GM19239 (cell line): ENCODE data around the gene LAIR1.
"Not testable (repeated sequence)": the region's sequence is repeated elsewhere in the genome, so short reads cannot be mapped to it uniquely, and the experiment has no call there.

Experiments used
- DNase-seq: peaks from one replicate; pipeline ENCODE4 v3.0.0; 2011; ENCODE audit warnings: low spot score; ENCODE audit not compliant: insufficient read length
- FAIRE-seq: peaks from 2 replicates; lab custom pipeline; 2011; peaks lifted over from hg19 to GRCh38; lab: Jason Lieb, UNC

Gene LAIR1

DNA sequence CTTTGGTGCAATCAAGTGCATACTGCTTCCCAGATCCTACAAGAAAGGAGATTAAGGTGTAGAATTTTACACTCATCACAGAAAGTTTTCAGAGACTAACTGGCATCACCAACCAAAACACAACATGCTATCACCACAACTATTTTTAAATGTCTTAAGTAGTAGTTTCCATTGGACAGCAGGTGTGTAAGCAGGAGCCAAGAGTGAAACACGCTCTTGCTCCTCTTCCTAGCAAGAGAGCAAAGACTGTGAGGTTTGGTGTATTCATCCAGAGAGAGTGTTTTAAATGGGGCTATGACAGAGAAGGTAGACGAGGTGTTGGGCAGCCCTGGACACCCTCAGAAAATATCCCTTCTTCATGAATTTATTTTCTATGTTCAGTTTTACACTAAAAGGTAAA lies 13.3 kb downstream of the LAIR1 start:
- DNase-seq = no peak
- no peak for FAIRE-seq

DNA sequence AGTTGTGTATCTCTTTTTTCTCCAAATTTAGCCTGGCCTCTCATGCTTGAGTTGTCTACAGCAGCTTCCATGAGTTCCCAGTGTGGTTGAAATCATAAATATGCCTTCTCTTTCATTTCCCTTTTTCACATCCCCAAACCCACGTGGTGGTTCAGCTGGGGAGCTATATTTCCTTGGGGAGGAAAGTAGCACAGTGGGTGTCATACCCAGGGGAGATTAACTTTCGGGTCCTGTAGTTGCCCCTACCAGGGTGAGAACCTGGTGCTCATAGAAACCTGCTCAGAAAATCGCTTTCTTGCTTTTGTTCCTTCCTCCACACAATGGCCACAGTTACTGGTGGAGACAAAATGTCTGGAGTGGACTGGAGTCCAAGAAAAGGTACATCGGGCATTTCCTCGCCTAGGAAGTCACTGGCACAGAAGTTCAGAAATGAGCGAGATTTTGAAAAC lies 18.8 kb downstream of the LAIR1 start:
- DNase-seq = no peak
- FAIRE-seq = no peak

DNA sequence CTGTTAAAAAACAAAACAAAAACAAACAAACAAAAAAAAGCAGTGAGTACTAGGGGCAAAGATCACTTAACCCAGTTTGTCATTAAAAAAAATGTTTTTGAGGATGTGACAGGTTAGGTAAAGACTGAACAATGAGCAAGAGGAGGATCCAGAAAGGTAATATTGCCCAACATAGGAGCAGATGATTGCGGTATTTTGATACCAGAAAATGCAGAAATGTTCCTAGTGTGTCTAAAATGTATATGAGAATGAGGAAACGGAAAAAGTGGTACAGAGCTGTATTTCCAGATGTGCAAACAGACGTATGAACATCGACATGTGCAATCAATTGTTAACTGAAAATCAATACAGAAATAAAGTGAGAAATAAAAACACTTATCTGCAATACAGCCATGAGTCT lies 20.9 kb downstream of the LAIR1 start:
- FAIRE-seq = no peak
- no peak for DNase-seq

DNA sequence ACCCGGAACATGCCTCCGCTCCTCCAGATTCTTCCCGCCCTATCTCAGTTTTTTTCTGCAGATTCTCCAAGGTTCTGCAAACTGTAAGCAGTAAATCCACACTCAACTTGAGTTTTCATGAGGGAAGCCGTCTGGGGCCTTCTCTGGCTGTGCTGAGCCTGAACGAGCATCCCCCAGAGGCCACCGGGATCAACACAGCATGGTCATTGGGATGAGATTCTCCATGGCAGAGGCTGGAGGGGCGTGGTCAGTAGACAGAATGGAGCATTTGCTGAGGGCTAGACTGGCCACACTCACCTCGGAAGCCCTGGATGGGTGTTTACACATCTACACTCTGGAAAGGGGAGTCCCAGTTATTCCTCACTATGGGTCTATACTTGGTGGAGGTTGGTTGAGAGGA lies 23.4 kb downstream of the LAIR1 start:
- no peak for DNase-seq
- FAIRE-seq = no peak

DNA sequence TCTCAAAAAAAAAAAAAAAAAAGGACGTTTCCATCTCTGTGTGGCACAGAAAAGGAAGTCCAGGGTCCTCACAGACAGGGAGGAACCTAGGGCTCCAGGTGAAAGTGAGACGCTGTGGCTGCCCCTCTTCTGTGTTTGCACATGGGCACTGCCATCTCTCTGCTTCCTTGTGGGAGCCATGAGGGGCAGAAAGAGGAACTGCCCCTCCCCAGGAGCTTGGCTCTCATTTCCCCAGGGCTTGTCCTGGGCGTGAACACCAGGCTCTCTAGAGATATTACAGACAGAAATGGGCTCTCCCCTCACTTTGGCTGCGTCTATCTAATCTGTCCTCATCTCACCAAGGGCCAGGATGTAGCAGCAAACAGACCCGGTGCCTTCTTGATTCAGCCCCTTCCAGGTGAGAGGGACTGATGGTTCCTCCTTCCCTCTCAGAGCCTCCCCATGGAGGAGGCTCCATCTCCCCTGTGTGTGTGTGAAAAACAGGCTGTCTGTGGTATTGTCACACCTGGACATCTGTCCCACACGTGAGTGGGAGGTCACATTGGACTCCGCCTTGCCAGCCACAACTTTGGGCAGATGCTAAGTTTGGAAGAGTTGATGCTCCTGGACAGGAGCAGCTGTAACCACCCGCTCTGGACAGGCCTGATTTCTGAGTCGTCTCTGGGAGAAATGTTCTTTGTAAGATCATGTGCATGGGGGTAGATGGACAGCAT lies 24.9 kb downstream of the LAIR1 start:
- FAIRE-seq = no peak

DNA sequence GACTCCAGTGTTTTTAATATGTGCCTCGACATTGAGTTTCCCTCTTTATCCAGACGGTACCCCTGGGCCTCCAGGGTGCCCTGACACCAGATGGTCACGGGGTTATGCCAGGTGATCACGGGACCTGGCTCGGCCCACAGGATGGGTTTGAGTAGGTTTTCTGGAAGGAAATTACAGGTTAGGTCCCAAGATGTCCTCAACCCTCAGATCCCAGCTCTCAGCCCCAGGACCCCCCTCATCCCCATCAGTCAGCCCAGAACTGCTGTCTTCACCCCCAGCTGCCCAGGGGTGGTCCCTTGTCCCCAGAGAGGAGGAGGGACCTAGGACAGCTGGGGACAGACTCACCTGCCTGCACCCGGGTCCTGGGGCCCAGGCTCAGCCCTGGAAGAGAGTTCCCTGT lies 26.2 kb downstream of the LAIR1 start:
- no peak for FAIRE-seq
- DNase-seq = no peak

More for the DNA sequence above, 24.9 kb downstream of the LAIR1 start:
- no peak for DNase-seq

DNA sequence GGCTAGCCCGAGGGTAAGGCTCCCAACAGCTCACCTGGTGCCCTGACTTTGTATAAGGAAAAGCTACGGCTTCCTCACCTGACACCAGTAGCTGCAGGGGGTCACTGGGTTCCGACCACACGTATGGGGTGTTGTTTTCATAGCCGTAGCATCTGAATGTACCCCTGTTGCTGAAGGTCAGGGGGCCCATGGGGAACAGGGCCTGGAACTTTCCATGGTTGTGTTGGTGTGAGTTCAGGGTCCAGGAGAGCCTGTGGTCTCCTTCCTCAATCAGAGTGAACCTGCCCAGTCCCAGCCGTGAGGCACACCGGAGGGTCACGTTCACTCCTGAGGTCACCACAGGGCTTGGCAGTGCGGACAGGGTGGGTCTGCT lies 26.9 kb downstream of the LAIR1 start:
- no peak for DNase-seq
- FAIRE-seq = no peak

DNA sequence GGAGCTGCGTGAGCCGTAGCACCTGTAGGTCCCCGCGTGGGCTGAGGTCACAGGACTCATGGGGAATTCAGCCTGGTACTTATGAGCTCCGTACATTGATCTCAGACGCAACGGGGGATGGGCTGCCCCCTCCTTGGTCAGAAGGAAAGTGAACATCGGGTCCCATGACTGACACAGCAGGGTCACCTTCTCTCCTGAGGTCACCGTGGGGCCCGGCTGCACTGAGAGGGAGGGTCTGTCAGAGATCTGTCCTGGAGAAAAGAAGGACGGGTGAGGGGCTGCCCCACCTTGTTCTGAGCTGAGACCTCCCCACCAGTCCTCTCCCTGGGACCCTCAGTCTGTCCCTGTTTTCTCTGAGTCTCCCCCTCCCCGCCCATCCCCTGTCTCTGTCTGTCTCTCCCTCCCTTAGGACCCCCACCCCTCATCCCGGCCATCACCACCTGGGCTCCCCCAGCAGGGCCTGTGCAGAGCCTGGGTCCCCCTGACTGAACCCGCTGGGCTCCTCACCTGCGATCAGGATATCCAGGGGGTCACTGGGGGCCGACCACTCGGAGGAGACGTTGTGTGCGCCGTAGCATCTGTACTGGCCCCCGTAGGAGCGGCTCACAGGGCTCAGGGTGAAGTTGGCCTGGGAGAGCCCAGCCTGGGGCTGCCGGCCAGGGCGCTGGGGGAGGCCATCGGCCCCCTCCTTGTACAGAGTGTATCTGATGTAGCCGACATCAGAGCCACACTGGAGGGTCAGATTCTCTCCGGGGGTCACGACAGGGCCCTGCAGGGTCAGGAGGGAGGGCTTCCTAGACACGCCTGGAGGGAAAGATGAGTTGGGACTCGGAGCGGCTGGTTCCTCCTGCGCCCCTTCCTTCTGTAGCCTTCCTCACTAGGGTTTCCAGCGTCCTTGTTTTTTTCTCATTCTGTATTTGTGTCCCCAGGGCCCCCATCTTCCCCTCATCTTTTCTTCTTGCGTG lies 27.6 kb downstream of the LAIR1 start:
- no peak for DNase-seq
- FAIRE-seq = no peak

DNA sequence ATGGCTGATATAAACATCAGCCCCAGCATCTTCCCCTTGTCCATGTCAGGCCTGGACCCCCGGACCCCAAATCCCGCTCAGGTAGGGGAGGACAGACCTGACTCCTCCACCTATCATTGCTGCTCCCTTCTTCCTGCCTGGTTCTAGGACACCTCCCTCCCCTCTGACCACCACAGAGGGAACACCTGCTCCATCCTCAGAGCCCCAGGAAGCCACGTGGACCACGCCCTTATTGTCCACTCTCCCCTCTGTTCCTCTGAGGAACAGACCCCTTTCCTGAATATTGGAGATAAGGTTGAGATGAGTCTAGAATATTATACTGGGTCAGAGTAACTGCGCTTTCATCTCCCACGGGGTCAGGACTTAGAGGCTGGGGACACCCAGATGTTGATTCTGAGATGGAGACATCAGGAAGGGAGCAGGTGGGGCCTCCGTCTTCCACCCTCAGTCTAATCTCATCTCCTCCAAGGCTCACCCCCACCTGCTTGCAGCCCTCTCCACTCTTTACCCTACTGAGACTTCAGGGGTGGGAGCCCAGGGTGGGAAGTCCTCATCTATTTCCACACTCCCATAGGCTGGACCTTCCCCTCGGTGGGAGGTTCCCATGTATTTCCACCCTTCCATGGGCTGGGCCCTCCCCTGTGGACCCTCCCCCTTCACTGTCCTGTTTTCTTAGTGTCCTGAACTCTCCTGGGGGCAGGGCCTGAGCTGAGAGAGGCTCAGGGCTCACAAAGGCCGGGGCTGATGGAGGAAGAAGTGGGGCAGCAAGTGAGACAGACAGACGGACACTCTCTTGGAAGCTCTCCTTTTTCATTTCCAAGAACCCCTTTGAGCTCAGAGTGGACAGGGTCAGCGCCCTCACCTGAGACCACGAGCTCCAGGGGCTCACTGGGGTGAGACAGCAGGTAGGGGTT lies 28.5 kb downstream of the LAIR1 start:
- DNase-seq (no peak), FAIRE-seq (no peak)

DNA sequence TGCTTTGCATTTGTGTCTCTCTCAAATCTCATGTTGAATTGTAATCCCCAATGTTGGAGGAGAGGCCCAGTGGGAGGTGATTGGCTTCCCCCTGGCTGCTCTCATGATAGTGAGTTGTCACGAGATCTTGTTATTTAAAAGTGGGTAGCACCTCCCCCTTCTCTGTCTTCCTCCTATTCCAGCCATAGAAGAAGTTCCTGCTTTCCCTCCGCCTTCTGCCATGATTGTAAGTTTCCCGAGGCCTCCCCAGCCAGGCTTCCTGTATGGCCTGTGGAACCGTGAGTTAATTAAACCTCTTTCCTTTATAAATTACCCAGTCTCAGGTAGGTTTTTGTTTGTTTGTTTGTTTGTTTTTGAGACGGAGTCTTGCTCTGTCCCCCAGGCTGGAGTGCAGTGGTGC lies 29.6 kb downstream of the LAIR1 start:
- no peak for FAIRE-seq

DNA sequence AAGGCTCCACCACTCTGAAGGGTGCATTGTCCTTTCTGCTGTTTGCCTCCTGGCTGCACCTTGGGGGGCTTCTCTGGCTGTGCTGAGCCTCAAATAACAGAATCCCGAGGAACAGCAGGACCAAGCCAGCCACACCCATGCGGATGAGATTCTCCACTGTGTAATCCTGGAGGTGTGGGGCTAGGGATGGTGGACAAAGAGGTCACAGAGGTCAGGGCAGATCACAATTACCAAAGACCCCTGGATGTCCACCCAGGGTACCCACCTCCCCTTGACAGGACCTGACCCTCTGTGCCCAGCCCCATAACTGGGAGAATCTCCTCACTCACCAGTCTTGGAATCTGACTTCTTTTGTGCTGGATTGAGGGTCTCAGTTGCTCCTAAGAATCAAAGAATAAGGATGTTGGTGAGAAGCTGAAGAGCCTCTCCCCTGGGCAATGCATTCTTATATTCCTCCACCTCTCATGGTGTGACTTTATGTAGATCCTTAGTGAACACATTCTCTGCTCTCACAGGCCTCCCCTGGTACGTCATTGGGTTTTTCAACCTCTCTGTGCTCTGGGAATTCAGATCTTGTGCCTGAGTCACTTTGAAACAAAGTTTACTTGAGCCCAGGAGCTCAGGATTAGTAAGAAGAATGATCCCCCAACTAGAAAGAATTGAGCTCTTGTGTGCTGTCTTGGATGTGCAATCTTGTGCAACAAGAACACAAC lies 31.0 kb downstream of the LAIR1 start:
- DNase-seq (no peak), FAIRE-seq (no peak)

More for the DNA sequence above, 29.6 kb downstream of the LAIR1 start:
- DNase-seq = no peak

DNA sequence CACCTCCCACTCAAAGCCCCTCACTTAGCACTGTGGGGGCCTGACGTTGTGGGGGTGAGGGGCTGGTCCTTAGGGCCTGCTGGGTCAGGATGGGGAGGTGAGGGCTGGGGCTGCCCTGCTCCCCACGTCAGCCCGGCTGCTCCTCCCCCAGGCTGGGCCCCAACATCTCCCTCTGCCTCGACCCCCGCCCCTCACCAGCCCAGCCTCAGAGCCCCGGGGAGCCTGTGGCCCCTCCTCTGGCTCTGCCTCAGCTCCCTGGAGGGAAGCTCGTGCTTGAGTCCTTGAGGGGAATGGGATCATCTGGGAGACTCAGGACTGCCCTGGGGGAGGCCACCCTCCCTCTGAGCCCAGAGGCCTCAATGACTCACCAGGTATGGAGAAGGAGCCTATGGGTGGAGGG lies 32.6 kb downstream of the LAIR1 start:
- FAIRE-seq = no peak
- no peak for DNase-seq

DNA sequence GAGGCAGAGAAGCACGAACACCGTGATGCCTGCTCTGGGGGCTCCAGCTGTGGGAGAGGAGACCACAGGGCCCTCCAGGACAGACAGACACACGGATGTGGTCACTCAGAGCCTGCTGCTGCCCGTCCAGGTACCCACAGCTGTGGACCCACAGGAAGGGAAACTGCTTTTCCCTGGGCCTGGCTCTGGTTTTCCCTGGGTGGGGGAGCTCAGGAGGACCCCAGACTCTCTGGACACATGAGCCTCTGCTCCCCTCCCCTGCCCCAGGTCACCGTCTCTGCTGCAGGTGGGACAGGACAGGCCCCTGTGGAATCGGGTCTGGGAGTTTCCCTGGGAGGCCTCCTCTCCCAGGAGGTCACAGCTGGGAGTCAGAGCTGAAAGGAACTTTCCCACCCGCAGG lies 33.1 kb downstream of the LAIR1 start:
- DNase-seq = no peak

DNA sequence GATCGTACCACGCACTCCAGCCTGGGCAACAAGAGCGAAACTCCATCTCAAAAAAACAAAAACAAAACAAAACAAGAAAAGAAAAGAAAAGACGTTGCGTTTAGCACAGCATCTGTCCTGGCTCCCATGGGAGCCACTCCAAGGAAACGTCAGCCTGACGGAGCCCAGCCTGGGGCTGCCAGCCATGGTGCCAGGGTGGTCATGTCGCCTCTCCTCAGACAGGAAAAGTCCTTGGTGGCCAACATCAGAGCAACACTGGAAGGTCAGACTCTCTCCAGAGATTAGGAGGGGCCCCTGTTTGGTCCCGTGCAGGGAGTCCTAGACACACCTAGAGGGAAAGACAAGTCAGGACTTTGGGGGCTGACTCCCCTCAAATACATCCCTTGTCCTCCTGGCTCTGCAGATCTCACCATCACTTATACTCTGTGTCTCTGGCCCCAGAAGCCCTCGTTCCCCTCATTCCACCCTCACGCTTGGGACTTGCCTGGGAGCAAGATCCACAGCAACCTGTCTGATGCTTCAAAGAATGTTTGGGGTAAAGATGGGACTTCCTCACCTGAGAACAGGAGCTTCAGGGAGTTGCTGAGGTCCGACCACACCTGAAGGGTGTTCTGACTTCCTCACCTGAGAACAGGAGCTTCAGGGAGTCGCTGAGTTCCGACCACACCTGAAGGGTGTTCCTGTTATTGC lies 35.1 kb downstream of the LAIR1 start:
- FAIRE-seq (no peak), DNase-seq (no peak)

More for the DNA sequence above, 33.1 kb downstream of the LAIR1 start:
- FAIRE-seq = no peak

DNA sequence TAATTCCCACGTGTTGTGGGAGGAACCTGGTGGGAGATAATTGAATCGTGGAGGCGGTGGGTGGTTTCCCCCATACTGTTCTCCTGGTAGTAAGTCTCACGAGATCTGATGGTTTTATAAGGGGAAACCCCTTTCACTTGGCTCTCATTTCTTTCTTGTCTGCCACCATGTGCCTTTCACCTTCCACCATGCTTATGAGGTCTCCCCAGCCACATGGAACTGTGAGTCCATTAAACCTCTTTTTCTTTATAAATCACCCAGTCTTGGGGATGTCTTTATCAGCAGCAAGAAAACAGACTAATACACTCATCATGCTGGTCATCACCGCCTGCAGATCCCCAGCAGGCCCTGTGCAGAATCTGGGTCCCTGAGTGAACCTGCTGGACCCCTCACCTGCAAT lies 36.0 kb downstream of the LAIR1 start:
- not testable (repeated sequence) for FAIRE-seq, DNase-seq

DNA sequence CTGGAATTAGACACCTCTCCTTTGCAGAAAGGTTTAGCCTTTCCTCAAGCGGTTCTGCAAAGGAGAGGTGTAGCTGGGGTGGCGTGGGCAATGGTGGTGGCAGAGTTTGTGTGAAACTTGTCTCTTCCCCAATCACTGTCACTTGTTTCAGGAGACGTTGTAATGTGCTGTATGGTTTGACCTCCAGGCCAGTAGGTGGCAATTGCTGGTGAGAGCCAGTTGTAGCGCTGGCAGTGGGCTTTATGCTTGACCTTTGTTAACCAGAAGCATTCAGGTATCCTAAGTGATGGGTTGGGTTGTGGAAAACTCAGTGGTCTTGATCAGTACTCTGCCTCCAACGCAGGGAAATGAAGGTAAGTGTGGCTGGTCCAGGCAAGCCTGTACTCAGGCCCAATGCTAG lies 39.1 kb downstream of the LAIR1 start:
- FAIRE-seq = no peak

DNA sequence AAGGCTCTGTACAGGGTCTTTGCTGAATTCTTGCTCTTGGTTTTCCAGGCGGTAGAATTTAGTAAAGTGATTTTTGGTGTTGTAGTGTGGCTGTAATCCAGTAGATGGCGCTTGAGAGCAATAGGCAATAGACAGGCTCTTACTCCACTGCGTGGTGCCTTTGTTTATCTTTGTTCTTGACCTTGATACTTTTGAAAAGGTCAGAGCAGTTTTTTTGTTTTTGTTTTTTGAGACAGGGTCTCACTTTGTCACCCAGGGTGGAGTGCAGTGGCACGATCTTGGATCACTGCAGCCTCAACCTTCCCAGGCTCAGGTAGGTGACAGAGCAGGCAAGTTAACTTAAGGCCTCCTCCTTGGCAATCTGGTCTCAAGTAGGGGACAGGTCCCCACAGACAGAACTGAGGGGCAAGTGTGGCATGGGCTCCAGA lies 39.5 kb downstream of the LAIR1 start:
- peak; percentile 59 for FAIRE-seq
- DNase-seq = peak; percentile 53

More for the DNA sequence above, 39.1 kb downstream of the LAIR1 start:
- no peak for DNase-seq

DNA sequence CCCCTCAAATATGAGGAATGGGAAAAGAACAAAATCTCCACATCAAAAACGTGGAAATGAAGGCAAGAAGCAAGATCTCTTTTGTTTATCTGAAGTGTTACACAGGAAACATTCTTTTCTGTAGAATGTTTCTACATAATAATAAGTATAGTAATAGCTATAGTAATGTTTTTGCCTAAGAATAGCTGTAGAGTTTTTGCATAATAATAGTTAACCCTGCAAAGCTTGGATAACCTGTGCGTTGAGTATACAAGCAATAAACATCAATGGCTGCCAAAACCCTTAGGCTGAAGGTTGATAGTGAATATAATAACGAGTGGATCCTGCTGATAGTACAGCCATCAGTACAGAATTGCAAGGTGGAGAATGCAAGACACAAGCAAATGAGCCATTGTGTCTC lies 40.7 kb downstream of the LAIR1 start:
- DNase-seq (no peak), FAIRE-seq (no peak)

DNA sequence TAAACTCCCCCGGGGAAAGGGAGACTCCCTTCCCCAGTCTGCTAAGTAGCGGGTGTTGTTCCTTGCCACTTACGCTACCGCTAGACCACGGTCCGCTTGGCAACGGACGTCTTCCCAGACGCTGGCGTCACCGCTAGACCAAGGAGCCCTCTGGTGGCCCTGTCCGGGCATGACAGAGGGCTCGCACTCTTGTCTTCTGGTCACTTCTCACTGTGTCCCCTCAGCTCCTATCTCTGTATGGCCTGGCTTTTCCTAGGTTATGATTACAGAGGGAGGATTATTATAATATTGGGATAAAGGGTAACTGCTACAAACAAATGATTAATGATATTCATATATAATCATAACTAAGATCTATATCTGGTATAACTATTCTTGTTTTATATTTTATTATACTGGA lies 41.8 kb downstream of the LAIR1 start:
- FAIRE-seq, DNase-seq: not testable (repeated sequence)
